ENCODE measurements around the gene COL18A1.

The COL18A1 gene

GRCh38 chr21:45385549-45386050 is 19.4 kb upstream of the COL18A1 start:
- Mint-ChIP-seq H3K9me3 (no peaks in the 10 kb centered on the region), H3K4me1 (no peaks in the 10 kb centered on the region), H3K27ac (no peak overlapping the region), H3K36me3 (no peaks in the 10 kb centered on the region), H3K4me3 (no peak overlapping the region), H3K27me3 (peaks cover 6% of the 10 kb centered on the region)

- H3K4me1 Mint-ChIP-seq, result no peaks in the 10 kb centered on the region
- H3K36me3 Mint-ChIP-seq, result no peaks in the 10 kb centered on the region
- peaks cover 4% of the 10 kb centered on the region for H3K27me3 Mint-ChIP-seq
- no peaks in the 10 kb centered on the region for H3K9me3 Mint-ChIP-seq
- H3K27ac Mint-ChIP-seq, result no peak overlapping the region
- no peak overlapping the region for H3K4me3 Mint-ChIP-seq
These were observed 18.6 kb upstream of the COL18A1 start for GRCh38 chr21:45386336-45386727.

- H3K4me3 Mint-ChIP-seq, result no peak overlapping the region
- no peak overlapping the region for H3K27ac Mint-ChIP-seq
- no peaks in the 10 kb centered on the region for H3K36me3 Mint-ChIP-seq
- H3K4me1 Mint-ChIP-seq, result no peaks in the 10 kb centered on the region
- no peaks in the 10 kb centered on the region for H3K9me3 Mint-ChIP-seq
- H3K27me3 Mint-ChIP-seq, result peaks cover 4% of the 10 kb centered on the region
These were observed 18.1 kb upstream of the COL18A1 start for GRCh38 chr21:45386728-45387371.

- Mint-ChIP-seq H3K27me3 (peaks cover 4% of the 10 kb centered on the region), H3K4me1 (no peaks in the 10 kb centered on the region), H3K4me3 (no peak overlapping the region), H3K9me3 (no peaks in the 10 kb centered on the region), H3K36me3 (no peaks in the 10 kb centered on the region), H3K27ac (no peak overlapping the region)
These were observed 17.5 kb upstream of the COL18A1 start for GRCh38 chr21:45387506-45387905.

- Mint-ChIP-seq H3K9me3 (no peaks in the 10 kb centered on the region), H3K36me3 (no peaks in the 10 kb centered on the region), H3K27ac (no peak overlapping the region), H3K27me3 (peaks cover 4% of the 10 kb centered on the region), H3K4me1 (no peaks in the 10 kb centered on the region), H3K4me3 (no peak overlapping the region)
These were observed 16.9 kb upstream of the COL18A1 start for GRCh38 chr21:45388011-45388521.

GRCh38 chr21:45388611-45389296 is 16.2 kb upstream of the COL18A1 start:
- H3K36me3 Mint-ChIP-seq, result no peaks in the 10 kb centered on the region
- H3K4me1 Mint-ChIP-seq, result no peaks in the 10 kb centered on the region
- no peaks in the 10 kb centered on the region for H3K9me3 Mint-ChIP-seq
- peaks cover 4% of the 10 kb centered on the region for H3K27me3 Mint-ChIP-seq
- no peak overlapping the region for H3K4me3 Mint-ChIP-seq
- H3K27ac Mint-ChIP-seq, result no peak overlapping the region

- Mint-ChIP-seq H3K4me3 (no peak overlapping the region), H3K27me3 (peaks cover 3% of the 10 kb centered on the region), H3K27ac (no peak overlapping the region), H3K36me3 (no peaks in the 10 kb centered on the region), H3K9me3 (no peaks in the 10 kb centered on the region), H3K4me1 (no peaks in the 10 kb centered on the region)
These were observed 14.7 kb upstream of the COL18A1 start for GRCh38 chr21:45390121-45390751.

GRCh38 chr21:45390831-45391742 is 13.9 kb upstream of the COL18A1 start:
- Mint-ChIP-seq H3K27ac (no peak overlapping the region), H3K4me1 (no peaks in the 10 kb centered on the region), H3K4me3 (no peak overlapping the region), H3K27me3 (peaks cover 2% of the 10 kb centered on the region), H3K9me3 (no peaks in the 10 kb centered on the region), H3K36me3 (no peaks in the 10 kb centered on the region)

- Mint-ChIP-seq H3K9me3 (no peaks in the 10 kb centered on the region), H3K4me1 (no peaks in the 10 kb centered on the region), H3K27ac (no peak overlapping the region), H3K36me3 (no peaks in the 10 kb centered on the region), H3K4me3 (no peak overlapping the region), H3K27me3 (peaks cover 2% of the 10 kb centered on the region)
These were observed 13.0 kb upstream of the COL18A1 start for GRCh38 chr21:45391743-45392572.

GRCh38 chr21:45392573-45392971 is 12.4 kb upstream of the COL18A1 start:
- Mint-ChIP-seq H3K27ac (no peak overlapping the region), H3K27me3 (peaks cover 2% of the 10 kb centered on the region), H3K4me3 (no peak overlapping the region), H3K9me3 (no peaks in the 10 kb centered on the region), H3K4me1 (no peaks in the 10 kb centered on the region), H3K36me3 (no peaks in the 10 kb centered on the region)

GRCh38 chr21:45393021-45393420 is 11.9 kb upstream of the COL18A1 start:
- H3K4me1 Mint-ChIP-seq, result no peaks in the 10 kb centered on the region
- H3K27me3 Mint-ChIP-seq, result peaks cover 2% of the 10 kb centered on the region
- H3K36me3 Mint-ChIP-seq, result no peaks in the 10 kb centered on the region
- H3K4me3 Mint-ChIP-seq, result no peak overlapping the region
- H3K9me3 Mint-ChIP-seq, result no peaks in the 10 kb centered on the region
- H3K27ac Mint-ChIP-seq, result no peak overlapping the region

GRCh38 chr21:45393833-45394638 is 10.9 kb upstream of the COL18A1 start:
- Mint-ChIP-seq H3K27me3 (peaks cover 3% of the 10 kb centered on the region), H3K9me3 (no peaks in the 10 kb centered on the region), H3K27ac (no peak overlapping the region), H3K4me1 (no peaks in the 10 kb centered on the region), H3K36me3 (no peaks in the 10 kb centered on the region), H3K4me3 (no peak overlapping the region)

GRCh38 chr21:45396620-45396995 is 8.4 kb upstream of the COL18A1 start:
- Mint-ChIP-seq H3K4me3 (no peak overlapping the region), H3K36me3 (peaks cover 6% of the 10 kb centered on the region), H3K4me1 (no peaks in the 10 kb centered on the region), H3K27me3 (peaks cover 8% of the 10 kb centered on the region), H3K9me3 (peaks cover 6% of the 10 kb centered on the region), H3K27ac (no peak overlapping the region)

- H3K27ac Mint-ChIP-seq, result no peak overlapping the region
- H3K4me3 Mint-ChIP-seq, result no peak overlapping the region
- H3K27me3 Mint-ChIP-seq, result peaks cover 9% of the 10 kb centered on the region
These were observed 7.6 kb upstream of the COL18A1 start for GRCh38 chr21:45397381-45397780.

More at GRCh38 chr21:45397381-45397780, 7.6 kb upstream of the COL18A1 start:
- Mint-ChIP-seq H3K9me3 (peaks cover 8% of the 10 kb centered on the region), H3K36me3 (peaks cover 6% of the 10 kb centered on the region), H3K4me1 (no peaks in the 10 kb centered on the region)
